Effector memory CD4-positive, alpha-beta T cell (primary cell): Measurements from ENCODE around the gene KLHL24.
"Not testable (repeated sequence)": the region's sequence is repeated elsewhere in the genome, so short reads cannot be mapped to it uniquely, and the experiment has no call there.

Experiments
- DNase-seq, 3 donors: peaks; one replicate each; pipeline ENCODE4 v3.0.0-alpha.2; 2020
- H3K27ac ChIP-seq: 2 replicates; pipeline ENCODE4 v1.7.0; 2013; ENCODE audit warnings: mild to moderate bottlenecking, low read length, moderate library complexity; ENCODE audit not compliant: insufficient read depth, poor library complexity, severe bottlenecking
- H3K27me3 ChIP-seq: replicated peaks from 2 replicates; pipeline ENCODE4 v1.7.0; 2013; ENCODE audit warnings: mild to moderate bottlenecking, low read length; ENCODE audit not compliant: insufficient read depth, control insufficient read depth, poor library complexity, severe bottlenecking
- H3K36me3 ChIP-seq: 2 replicates; pipeline ENCODE4 v1.7.0; 2013; ENCODE audit warnings: mild to moderate bottlenecking, low read length, moderate library complexity; ENCODE audit not compliant: control insufficient read depth, insufficient read depth
- H3K4me1 ChIP-seq: 2 replicates; pipeline ENCODE4 v1.7.0; 2013; ENCODE audit warnings: low read length, mild to moderate bottlenecking; ENCODE audit not compliant: control insufficient read depth, insufficient read depth, poor library complexity, severe bottlenecking
- H3K4me3 ChIP-seq: 2 replicates; pipeline ENCODE4 v1.7.0; 2013; ENCODE audit warnings: low read length, low read depth, mild to moderate bottlenecking; ENCODE audit not compliant: insufficient read depth, poor library complexity, severe bottlenecking
- H3K9me3 ChIP-seq: 2 replicates; pipeline ENCODE4 v1.7.0; 2013; ENCODE audit warnings: mild to moderate bottlenecking, low read length, moderate library complexity; ENCODE audit not compliant: control insufficient read depth

Gene KLHL24

DNA sequence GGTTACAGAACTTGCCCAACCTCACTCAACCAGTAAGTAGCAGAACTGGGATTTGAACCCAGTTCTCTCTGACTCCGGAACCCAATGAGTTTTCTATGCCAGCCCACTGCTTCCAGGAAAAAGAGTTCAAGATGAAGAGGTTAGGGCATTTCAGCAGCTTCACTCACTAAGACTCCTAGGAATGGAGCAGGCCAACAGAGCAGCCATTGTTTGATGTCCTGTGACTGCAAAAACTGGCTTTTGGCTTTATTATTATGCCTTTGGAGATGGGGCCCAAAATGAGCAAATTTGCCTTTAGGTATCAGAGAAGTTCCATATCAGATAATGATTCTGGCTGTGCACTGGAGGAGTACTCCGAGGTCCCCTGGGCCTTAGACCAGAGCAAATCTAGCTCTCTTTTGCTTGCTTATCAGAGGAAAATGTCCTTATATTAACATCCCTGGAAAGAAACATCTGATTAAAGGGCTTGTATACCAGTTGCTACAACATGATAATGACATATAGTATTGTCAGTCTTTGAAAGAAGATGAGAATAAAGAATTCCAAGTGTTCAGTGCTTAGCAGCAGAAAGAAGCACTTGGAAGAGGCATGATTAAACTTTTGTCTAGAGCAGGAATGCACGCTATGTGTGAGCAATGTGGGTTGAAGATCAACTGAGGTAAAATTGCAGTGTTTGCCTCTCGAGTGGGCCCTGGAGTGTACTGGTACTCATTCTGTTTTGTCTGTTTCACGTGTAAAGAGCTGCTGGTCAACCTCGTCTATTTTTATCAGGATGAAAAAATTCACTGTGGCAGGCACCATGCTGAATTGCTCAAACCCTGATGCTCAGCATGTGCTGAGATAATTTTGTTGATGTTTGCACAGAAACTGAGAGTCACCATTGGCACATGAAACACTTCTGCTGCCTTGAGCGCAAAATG, 21.8 kb upstream of the KLHL24 start:
- Histone ChIP-seq H3K27ac (no peak overlapping the region), H3K4me3 (no peak overlapping the region), H3K36me3 (no peaks in the 10 kb centered on the region), H3K4me1 (no peaks in the 10 kb centered on the region), H3K9me3 (no peaks in the 10 kb centered on the region), H3K27me3 (no peaks in the 10 kb centered on the region)
- no peak for DNase-seq

DNA sequence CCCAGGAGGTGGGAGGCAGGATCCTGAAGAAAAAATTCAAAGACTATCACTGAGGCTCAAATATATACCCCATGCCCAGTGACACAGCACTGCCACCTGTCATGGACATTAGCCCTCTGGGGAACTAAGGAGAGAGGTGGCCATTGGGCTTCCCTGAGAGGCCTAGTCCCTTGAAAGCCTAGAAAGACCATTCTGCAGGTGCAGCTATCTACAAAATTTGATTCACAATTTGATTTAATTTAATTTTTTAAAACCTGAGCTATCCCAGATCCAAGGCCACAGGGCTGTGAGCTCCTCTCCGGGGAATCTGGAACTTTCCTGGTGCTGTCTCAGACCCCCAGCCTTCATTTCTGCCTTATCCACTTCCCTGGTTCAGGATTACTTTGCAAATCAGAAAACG, 16.9 kb upstream of the KLHL24 start:
- Histone ChIP-seq H3K27ac (no peak overlapping the region), H3K36me3 (no peaks in the 10 kb centered on the region), H3K4me3 (no peak overlapping the region), H3K4me1 (no peaks in the 10 kb centered on the region), H3K27me3 (no peaks in the 10 kb centered on the region), H3K9me3 (no peaks in the 10 kb centered on the region)
- DNase-seq = no peak

DNA sequence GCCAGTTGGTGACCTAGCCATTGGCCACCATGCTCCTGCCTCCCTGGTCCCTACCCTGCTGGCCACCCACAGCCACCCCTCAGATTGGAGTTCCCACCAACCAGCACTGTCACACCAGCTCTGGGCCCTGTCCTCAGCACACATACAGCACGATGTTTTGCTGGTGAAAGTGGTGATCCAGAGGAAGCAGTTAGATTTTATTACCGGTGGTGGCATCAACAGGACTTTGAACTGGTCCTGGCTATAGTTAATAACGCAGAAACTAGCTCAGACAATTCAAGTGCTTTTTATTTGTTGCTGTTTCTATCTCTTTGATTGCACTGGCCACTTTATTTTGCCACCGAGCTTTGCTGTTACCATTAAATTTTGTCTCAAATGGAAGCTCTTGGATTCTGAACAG, 16.4 kb upstream of the KLHL24 start:
- no peak overlapping the region for H3K4me3 ChIP-seq
- no peaks in the 10 kb centered on the region for H3K36me3 ChIP-seq
- no peaks in the 10 kb centered on the region for H3K4me1 ChIP-seq
- DNase-seq = no peak
- no peaks in the 10 kb centered on the region for H3K9me3 ChIP-seq
- H3K27ac ChIP-seq = no peak overlapping the region
- H3K27me3 ChIP-seq = no peaks in the 10 kb centered on the region

GRCh38 chr3:183619624-183620251, 15.7 kb upstream of the KLHL24 start:
- H3K4me3 ChIP-seq = no peak overlapping the region

GRCh38 chr3:183620252-183620628, 15.2 kb upstream of the KLHL24 start:
- H3K27me3 ChIP-seq = no peaks in the 10 kb centered on the region
- H3K9me3 ChIP-seq = no peaks in the 10 kb centered on the region
- H3K4me3 ChIP-seq = no peak overlapping the region
- H3K4me1 ChIP-seq = no peaks in the 10 kb centered on the region
- no peak overlapping the region for H3K27ac ChIP-seq
- H3K36me3 ChIP-seq = no peaks in the 10 kb centered on the region
- DNase-seq = no peak

More at GRCh38 chr3:183619624-183620251, 15.7 kb upstream of the KLHL24 start:
- no peak for DNase-seq
- Histone ChIP-seq H3K9me3 (no peaks in the 10 kb centered on the region), H3K36me3 (no peaks in the 10 kb centered on the region), H3K27ac (no peak overlapping the region), H3K4me1 (no peaks in the 10 kb centered on the region), H3K27me3 (no peaks in the 10 kb centered on the region)

DNA sequence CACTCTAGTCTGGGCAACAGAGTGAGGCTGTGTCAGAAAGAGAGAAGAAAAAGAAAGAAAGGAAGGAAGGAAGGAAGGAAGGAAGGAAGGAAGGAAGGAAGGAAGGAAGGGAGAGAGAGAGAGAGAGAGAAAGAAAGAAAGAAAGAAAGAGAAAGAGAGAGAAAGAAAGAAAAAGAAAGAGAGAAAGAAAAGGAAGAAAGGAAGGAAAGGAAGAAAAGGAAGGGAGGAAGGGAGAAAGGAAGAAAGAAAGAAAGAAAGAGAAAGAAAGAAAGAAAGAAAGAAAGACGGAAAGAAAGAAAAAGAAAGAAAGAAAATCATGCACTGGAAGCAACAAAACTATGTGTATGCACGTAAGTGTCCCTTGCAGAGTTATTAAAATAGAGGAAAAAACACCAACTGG, 12.9 kb upstream of the KLHL24 start:
- not testable (repeated sequence) for H3K27me3 ChIP-seq, H3K27ac ChIP-seq, H3K4me3 ChIP-seq, H3K4me1 ChIP-seq, DNase-seq, H3K9me3 ChIP-seq, H3K36me3 ChIP-seq

DNA sequence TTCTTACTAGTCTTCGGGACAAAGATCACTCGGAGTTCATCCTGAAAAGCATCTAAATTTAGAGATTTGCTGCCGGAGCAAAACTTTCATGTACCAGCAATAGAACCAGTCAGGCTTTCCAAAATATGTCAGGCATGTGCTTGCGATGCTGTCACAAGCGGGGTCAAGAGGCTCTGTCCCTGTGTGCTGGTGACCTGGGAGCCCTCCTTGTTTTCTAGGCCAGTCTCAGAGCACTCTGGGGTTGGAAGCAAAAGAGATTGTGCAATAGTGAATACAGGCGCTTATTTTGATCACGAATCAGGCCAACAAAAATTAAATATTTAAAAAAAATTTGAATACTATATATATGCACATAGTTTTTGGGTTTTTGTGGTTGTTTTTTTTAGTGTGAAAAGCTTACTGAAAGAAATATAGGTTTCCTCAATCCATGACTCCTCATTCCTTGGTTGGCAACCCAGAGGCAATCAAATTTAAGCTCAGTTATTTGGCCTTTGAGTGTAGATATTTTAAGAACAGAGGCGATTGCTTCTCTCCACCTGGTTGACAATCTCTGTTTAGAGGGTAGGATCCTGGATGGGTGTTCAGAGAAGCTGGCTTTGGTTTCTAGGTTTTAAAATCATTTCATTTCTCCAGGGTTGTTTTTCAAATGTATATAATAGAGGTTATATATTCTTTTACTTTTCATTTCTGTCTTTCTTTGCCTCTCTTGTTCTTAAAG, 8.4 kb upstream of the KLHL24 start:
- H3K27ac ChIP-seq = no peak overlapping the region
- no peaks in the 10 kb centered on the region for H3K36me3 ChIP-seq
- no peak overlapping the region for H3K4me3 ChIP-seq
- no peak for DNase-seq
- H3K9me3 ChIP-seq = no peaks in the 10 kb centered on the region
- H3K4me1 ChIP-seq = no peaks in the 10 kb centered on the region
- H3K27me3 ChIP-seq = no peaks in the 10 kb centered on the region

- Histone ChIP-seq H3K4me1 (no peaks in the 10 kb centered on the region), H3K4me3 (no peak overlapping the region), H3K9me3 (no peaks in the 10 kb centered on the region), H3K27me3 (no peaks in the 10 kb centered on the region), H3K27ac (no peak overlapping the region), H3K36me3 (no peaks in the 10 kb centered on the region)
- DNase-seq = no peak
Measured at GRCh38 chr3:183629546-183630301, 5.7 kb upstream of the KLHL24 start.

- no peaks in the 10 kb centered on the region for H3K9me3 ChIP-seq
- H3K36me3 ChIP-seq = no peaks in the 10 kb centered on the region
- no peak overlapping the region for H3K4me3 ChIP-seq
- H3K27me3 ChIP-seq = no peaks in the 10 kb centered on the region
- no peak overlapping the region for H3K27ac ChIP-seq
- no peak for DNase-seq
- peaks cover 5% of the 10 kb centered on the region for H3K4me1 ChIP-seq
Measured at GRCh38 chr3:183631715-183632114, 3.7 kb upstream of the KLHL24 start.
